NCI-H2196 (cell line): ENCODE results near the gene SLC6A7.

Source experiments
- DNase-seq: peaks from one replicate; lab custom pipeline; 2025; ENCODE audit not compliant: unreplicated experiment; lab: John Stamatoyannopoulos, UW

Gene SLC6A7

GRCh38 chr5:150189326-150189725, 536 bp upstream of the SLC6A7 start:
- DNase-seq: no peak

GRCh38 chr5:150190503-150190979, 679 bp downstream of the SLC6A7 start:
- no peak for DNase-seq

- DNase-seq: no peak
Observed at GRCh38 chr5:150190987-150191386, 1.1 kb downstream of the SLC6A7 start.

GRCh38 chr5:150192462-150192861, 2.6 kb downstream of the SLC6A7 start:
- no peak for DNase-seq

GRCh38 chr5:150195736-150196485, 6.0 kb downstream of the SLC6A7 start:
- DNase-seq: no peak

GRCh38 chr5:150196514-150196913, 6.7 kb downstream of the SLC6A7 start:
- no peak for DNase-seq

GRCh38 chr5:150196986-150197385, 7.1 kb downstream of the SLC6A7 start:
- DNase-seq: no peak

- no peak for DNase-seq
Observed at GRCh38 chr5:150197476-150197875, 7.6 kb downstream of the SLC6A7 start.

- no peak for DNase-seq
Observed at GRCh38 chr5:150202501-150202900, 12.6 kb downstream of the SLC6A7 start.

- DNase-seq: no peak
Observed at GRCh38 chr5:150203832-150204589, 14.1 kb downstream of the SLC6A7 start.

GRCh38 chr5:150204590-150204960, 14.7 kb downstream of the SLC6A7 start:
- no peak for DNase-seq

GRCh38 chr5:150206098-150206778, 16.4 kb downstream of the SLC6A7 start:
- DNase-seq: no peak

GRCh38 chr5:150206779-150207115, 16.9 kb downstream of the SLC6A7 start:
- DNase-seq: no peak

- DNase-seq: no peak
Observed at GRCh38 chr5:150208187-150209098, 18.6 kb downstream of the SLC6A7 start.

- no peak for DNase-seq
Observed at GRCh38 chr5:150209099-150209635, 19.3 kb downstream of the SLC6A7 start.

GRCh38 chr5:150210644-150211043, 20.8 kb downstream of the SLC6A7 start:
- DNase-seq: no peak

- no peak for DNase-seq
Observed at GRCh38 chr5:150211156-150212030, 21.5 kb downstream of the SLC6A7 start.

- no peak for DNase-seq
Observed at GRCh38 chr5:150213530-150213929, 23.7 kb downstream of the SLC6A7 start.

- DNase-seq: no peak
Observed at GRCh38 chr5:150214289-150214688, 24.4 kb downstream of the SLC6A7 start.
